GM18519 (cell line): ENCODE measurements around the gene FOLH1.
"Not testable (repeated sequence)": the region's sequence is repeated elsewhere in the genome, so short reads cannot be mapped to it uniquely, and the experiment has no call there.

Source experiments
- ATAC-seq: cut with Tn5 transposase; IDR thresholded peaks from one replicate; pipeline ENCODE4 v1.9.1; 2021; ENCODE audit warnings: mild to moderate bottlenecking, moderate library complexity; ENCODE audit not compliant: unreplicated experiment, low FRiP score

Gene FOLH1

DNA sequence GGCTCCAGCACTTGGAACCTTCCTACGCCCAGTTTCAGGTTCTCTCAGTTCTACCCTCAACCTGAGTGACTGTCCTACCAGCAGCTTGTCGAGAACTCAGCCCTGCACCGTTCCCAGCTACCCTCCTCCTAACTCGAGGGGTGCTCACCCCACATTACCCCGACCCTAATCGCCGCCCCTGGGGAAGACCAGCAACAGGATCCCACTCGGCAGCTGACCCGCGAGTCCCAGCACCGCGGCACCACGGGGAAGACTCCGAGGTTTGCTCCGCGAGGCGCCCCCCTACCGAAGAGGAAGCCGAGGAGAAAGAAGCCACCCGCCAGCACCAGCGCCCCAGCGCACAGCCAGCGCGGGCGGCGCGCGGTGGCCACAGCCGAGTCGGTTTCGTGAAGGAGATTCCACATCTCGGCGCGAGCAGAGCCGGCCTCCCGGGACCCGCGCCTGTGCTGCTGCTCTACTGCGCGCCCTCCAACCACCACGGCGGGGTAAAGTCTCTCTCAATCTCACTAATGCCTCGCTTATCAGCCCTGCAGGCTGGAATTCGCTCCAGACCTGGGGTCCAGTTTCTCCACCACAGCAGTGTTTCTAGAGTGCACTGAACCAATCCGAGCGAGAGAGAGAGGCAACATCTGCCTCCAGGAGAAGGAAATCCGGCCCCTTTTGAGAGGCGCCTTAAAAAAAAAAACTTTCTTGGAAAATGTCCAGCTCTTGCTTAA is at the start of gene FOLH1:
Gene FOLH1 (minus strand): TSS at position 597 of the 716 bp plus-strand sequence. CDS start 193 bp downstream, at position 404.
- no peak for ATAC-seq

DNA sequence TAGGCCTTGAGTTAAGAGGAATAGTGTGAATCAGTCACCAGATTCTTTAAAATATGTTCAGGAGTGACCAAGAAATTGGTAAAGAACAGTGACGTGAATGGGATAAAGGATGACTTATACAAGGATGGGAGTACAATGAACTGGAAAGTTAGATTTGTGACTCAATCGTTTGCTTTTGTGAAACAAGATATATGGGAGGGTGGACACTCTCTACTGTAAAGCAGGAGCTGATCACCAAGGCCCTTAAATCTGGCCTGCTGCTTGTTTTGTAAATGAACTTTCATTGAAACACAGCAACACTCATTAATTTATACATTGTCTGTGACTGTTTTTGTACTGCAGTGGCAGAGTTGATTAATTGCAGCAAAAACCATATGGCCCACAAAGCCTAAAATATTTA is 46.7 kb upstream of the FOLH1 start:
- not testable (repeated sequence) for ATAC-seq

DNA sequence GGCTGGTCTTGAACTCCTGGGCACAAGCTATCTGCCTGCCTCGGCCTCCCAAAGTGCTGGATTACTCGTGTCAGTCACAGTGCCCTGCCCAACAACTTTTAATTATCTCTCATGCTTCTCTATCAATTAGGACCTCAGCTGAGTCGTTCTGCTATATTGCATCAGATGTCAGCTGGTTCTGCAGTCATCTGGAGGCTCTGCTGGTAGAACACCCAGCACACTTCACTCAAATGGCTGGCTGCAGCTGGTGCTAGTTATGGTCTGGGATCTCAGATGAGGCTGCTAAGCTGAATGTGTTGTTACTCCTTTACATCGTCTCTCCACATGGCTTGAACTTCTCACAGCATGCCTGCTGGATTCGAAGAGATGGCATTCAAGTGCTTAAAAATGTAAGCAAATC is 42.8 kb upstream of the FOLH1 start:
- not testable (repeated sequence) for ATAC-seq

DNA sequence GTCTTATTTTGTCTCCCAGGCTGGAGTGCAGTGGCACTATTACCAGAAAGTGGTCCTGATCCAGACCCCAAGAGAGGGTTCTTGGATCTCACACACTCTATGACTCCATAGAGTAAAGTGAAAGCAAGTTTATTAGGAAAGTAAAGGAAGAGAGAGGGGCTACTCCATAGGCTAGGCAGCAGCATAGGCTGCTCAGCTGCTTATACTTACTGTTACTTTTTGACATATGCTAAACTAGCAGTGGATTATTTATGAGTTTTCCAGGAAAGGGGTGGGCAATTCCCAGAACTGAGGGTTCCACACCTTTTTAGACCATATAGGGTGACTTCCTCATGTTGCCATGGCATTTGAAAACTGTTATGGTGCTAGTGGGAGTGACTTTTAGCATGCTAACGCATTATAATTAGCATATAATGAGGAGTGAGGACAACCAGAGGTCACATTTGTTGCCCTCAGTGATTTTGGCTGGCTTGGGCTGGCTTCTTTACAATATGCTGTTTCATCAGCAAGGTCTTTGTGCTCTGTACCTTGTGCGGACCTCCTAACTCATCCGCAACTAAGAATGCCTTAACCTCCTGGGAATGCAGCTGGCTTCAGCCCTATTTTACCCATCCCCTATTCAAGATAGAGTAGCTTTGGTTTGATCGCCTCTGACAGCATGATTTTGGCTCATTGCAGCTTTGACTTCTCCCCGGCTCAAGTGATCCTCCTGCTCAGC is 42.2 kb upstream of the FOLH1 start:
- not testable (repeated sequence) for ATAC-seq

DNA sequence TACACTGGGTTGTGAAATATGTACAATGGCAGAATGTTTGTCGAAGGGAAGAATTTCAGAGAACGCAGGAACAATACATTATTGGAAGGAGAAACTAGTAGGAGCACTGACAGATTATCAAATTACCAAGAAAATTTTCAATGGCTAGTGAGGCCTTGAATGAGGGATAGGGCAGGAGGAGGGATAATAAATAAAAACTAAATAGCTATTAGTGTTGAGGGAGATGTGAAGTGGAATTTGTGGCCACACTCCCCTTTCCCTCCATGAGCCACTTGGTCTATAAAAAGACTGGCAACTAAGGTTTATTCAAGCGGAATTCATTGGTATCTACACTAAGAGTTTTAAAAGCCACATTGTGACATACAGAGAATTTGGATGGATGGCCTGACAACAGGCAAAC is 41.0 kb upstream of the FOLH1 start:
- not testable (repeated sequence) for ATAC-seq

DNA sequence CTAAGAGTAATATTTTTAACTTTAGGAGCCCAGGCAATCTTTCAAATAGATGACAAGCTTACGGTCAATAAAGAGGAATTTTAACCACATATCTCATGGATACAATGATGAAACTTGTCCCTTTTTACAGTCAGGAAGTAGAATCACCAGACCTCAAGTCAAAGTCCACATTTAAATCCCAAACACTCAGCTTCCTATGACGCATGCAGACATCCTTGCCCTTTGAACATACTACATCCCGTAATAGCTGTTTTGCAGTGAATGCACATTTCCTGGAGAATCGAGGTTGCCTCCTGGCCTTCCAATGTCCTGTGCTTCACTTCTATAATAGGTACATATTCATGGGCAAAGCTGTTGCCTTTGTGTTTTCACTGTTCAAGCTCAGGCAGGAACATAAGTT is 25.3 kb upstream of the FOLH1 start:
- not testable (repeated sequence) for ATAC-seq

DNA sequence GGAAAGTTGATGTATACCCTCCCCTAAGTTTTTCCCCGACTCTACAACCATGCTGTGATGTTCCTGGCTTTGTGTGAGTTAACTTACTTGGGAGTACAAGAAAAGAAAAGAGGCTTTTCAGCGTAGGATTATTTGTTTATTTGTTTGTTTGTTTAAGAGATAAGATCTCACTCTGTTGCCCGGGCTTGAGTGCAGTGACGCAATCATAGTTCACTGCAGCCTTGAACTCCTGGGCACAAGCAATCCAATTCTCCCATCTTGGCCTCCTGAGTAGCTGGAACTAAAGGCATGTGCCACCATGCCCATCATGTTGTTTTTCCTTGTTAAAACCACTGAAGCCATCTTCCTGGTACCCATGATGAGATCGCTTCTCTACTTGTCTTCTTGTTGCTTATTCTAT is 24.6 kb upstream of the FOLH1 start:
- not testable (repeated sequence) for ATAC-seq

DNA sequence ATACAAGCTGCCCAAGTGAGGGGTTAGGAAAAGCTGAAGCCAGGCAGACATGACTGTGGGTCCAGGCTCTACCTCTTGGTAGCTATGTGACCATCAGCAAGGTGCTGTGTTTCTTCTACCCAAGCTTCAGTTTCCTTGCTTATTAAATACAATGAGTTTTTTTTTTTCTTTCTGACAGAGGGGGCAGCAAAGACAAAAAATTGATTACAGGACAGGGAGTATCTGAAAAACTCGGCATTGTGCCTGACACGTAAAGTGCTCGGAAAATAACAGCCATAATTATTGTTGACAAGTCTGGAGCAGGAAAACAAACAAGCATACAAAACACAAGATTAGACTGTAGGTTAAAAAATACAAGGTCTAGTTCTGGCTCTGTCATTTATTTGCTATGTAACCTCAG is 23.3 kb upstream of the FOLH1 start:
- ATAC-seq, result not testable (repeated sequence)

DNA sequence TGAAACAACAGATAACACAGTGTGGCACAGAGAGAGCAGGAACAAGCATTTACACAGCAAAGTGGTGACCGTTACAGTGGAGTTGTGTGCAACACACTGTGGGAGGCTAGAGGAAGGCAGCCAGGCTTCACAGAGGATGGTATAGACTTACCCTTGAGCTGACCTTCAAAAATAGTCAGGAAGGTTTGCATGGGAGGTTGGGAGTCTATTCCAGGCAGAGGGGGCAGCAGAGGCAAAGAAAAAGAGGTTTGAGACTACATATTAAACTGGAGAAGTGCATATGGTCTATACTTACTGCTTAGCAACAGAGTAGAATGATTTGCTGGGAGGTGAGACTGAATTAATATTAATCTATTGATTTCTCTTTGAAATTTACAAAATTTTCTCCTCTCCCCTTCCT is 22.1 kb upstream of the FOLH1 start:
- ATAC-seq, result not testable (repeated sequence)

DNA sequence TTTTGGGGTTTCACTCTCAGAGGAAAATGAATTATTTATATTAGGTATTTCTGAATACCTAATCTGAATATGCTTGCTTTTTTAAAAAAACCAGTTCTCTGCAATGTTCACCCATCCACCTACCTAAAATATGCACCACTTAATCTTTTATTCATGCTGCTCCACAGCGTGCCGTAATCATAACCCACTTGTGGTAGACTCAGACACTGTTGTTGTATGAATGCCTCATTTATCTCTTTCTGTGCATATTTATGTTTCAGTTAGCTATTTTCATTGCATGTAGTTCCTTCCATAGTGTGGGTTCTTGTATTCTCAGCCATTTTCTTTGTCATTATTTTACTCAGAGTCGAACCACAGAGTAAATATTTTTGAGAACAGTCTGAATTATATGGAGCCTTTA is 21.6 kb upstream of the FOLH1 start:
- ATAC-seq, result not testable (repeated sequence)

DNA sequence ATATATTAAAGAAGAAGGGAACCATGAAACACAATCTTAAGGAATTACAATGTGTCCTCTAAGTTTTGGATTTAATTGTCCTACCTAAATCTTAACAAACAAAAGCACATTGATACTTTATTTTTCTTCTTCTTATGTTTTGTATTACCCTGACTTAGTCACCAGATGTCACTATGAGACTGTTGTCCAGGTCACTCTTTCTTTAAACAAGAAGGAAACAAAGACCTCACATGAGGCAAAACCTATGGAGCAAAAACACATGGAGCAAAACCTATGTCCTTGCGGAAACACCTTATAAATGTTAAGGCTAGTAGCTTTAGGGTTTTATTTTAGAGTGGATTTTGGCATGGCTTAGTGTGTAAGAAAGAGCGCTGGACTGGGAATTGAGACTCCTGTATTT is 20.7 kb upstream of the FOLH1 start:
- ATAC-seq, result not testable (repeated sequence)

DNA sequence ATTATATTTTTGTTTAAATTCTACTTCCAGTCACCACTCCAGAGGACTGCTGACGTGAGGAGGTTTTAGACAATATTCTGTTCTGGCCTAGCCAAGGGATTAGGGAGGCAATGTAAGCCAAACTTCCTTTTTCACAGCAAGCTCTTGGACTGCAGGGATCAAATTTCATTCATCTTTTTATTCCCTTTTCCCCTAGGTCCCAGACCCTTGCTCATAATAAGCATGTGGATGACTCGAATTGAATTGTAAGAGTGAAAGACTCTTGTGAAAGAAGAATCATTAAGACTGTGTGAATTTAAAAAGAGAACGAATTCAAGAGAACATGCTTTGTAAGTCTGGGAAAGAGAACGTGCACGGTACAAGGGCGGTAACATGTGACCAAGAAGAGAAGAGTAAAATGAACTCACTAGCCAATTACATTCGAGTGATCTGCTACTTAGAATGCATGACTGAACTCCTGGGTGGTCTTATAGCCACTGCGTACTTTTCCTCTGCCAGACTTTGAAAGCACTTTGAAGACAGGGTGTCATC is 16.9 kb upstream of the FOLH1 start:
- not testable (repeated sequence) for ATAC-seq

DNA sequence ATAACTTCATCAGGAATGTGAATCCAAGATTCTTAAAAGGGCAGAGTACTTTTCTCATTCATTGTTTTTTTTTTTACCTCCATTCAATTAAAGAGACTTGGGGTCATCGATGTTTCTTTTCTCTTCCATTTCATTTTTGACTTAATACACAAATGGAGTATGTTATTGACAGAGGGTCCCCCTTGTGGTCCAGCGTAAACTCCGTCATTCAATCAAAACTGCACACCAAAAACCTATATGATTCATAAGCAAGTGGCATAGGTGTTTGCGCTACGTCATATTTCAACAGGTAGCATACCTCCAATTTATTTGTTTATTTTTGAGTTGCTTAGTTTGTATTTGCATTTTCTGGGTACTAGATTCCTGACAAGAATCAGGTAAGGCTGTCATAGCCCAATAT is 12.7 kb upstream of the FOLH1 start:
- no peak for ATAC-seq

DNA sequence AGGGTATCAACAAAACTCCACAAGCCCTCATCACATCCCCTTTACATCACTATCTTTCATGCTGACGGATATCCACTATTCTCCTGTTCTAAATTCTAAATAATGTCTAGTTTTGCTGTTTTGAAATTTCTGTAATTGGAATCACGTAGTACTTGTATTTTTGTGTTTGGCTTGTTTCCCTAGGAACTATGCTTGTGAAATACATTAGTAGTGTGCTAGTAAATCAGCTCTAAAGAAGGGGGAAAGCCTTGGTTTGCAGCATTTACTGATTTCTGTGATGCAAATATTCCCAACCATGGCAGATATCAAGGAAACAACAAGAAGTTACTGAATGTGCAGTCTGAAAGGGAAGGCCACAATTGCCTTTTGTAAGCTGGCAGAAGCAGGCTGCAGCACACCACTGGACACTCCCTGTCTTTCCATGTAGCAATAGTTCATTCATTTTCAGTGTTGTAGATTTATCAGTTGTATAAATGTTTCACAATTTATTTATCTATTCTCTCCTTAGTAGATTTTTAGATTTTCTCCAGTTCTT is 4.7 kb upstream of the FOLH1 start:
- no peak for ATAC-seq

DNA sequence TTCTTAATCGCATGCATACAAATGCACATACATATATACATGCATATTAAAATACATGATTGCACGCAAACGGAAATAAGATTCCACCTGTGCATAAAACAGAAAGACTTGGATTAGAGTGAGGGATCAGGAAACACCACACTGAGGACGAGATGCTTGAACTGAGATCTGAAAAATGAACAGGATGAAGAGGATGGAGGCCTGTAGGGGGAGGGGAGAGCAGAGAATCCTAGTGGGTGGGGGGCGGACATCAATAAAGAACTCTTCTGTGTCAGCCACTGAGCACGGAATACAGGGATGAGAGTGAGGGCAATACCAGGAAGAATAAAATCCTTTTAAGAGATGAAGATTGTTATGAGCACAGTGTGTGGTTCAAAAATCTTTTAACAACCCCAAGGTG is 1.4 kb downstream of the FOLH1 start:
- not testable (repeated sequence) for ATAC-seq

DNA sequence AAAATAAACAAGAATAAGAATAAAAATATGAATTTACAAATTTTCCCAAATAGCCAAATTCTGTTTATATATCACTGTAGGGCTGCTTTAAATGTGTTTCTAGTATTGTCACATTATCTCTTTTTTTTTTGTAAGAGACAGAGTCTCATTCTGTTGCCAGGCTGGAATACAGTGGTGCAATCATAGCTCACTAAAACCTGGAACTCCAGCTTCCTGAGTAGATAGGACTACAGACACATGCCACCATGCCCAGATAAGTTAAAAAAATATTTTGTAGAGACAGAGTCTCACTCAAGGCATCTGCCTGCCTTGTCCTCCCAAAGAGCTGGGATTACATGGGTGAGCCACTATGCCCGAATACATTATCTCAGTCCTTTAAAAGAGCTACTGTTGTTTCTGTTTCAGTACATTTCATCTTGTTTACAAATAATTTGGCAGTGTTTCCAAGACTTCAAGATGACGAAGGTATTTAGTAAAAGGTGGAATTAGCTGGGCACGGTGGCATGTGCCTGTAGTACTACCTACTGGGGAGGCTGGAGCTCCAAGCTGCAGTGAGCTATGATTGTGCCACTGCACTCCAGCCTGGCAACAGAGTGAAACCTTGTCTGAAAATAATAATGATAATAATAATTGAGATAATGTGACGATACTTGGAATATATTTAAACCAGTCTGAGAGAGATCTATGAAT is 6.0 kb downstream of the FOLH1 start:
- ATAC-seq, result no peak

DNA sequence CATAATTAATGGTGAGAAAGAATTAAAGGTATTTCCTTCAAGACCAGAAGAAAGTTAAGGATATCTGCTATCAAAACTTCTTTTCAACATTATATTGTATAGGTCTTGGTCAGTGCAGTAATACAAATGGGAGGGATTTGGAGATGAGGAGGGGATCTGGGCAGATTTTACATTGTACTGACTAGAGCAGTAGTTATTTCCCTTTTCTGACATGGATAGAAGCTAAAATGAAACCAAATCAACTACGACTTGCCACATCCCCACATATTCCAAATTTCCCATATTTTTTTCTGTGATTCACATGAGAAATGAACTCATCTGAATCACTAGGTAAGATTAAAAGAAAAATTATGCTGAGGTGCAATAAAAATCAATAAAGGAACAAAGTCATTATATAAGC is 11.6 kb downstream of the FOLH1 start:
- not testable (repeated sequence) for ATAC-seq

DNA sequence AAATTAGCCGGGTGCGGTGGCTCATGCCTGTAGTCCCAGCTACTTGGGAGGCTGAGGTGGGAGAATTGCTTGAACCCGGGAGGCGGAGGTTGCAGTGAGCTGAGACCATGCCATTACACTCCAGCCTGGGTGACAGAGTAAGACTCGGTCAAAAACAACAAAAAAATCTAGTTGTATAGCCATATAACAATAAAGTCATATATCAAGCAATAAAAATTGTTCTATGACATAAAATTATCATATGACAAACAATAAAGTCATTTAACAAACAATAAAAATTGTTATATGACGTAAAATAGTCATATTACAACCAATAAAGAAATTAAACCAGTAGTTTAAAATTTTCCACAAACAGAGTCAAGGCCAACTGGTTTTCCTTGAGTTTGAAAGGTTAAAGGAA is 12.4 kb downstream of the FOLH1 start:
- ATAC-seq, result not testable (repeated sequence)

DNA sequence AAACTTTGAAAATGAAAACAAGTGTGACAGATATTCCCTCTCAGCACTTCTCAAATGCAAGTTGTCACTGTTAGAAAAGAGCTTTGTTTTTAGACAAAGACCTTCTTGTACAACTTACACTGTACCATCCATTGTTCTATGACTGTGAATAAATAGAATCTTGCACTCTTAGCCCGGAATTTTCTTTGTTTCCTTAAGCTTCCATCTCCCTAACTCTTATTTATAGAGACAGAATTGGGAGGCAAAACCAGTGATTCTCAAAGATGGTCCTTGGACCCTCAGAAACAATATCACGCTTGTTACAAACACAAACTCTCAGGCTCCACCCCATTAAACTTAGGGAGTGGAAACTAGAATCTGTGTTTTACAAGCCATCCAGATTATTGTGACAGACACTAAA is 18.1 kb downstream of the FOLH1 start:
- not testable (repeated sequence) for ATAC-seq

DNA sequence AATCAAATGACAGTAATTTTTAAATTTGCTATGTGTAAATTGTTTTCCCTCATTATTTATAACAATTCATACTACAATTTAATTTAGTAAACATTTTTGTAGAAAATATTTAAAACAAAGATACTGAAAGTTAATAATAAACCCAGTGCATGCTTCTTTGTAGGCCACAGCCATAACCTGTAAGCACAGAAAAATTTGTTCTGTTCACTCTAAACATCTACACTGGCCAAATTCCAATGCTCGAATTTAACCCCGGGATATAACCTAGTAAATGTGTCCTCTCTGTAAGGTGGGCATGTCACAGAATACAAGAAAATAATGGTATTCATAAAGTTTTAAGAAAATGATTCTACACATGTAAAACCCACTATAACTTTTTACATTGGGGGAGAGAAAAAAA is 22.2 kb downstream of the FOLH1 start:
- ATAC-seq, result not testable (repeated sequence)

DNA sequence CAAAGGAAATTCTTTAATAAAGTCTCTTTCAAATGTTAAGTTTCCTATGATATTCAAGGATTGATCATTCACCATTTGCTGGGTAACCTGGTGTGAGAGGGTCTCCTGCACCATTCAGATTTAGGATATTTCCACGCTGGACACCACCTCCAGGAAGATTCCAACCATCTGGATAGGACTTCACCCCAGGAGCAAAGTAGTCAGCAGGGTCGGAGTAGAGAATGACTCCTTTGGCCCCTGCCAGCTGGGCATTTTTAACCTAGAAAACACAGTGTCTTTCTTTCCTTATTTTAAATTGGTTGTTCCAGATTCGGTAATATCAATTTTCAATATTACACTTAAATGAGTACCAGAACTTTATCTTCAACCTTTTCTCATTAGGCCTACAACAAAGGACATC is 22.8 kb downstream of the FOLH1 start:
- ATAC-seq, result not testable (repeated sequence)
